Ishikawa (cell line): ENCODE measurements around the gene MED10.
A peak's percentile ranks its signal among the peaks of the same experiment; 100 is the strongest.

Experiments used
- CEBPB ChIP-seq: IDR thresholded peaks from 2 replicates; pipeline ENCODE4 v1.6.1; 2012
- CREB1 ChIP-seq: IDR thresholded peaks from 2 replicates; pipeline ENCODE4 v1.6.1; 2012; ENCODE audit warnings: low read depth
- EGR1 ChIP-seq: IDR thresholded peaks from 2 replicates; pipeline ENCODE4 v1.6.1; 2012
- EP300 ChIP-seq: IDR thresholded peaks from 2 replicates; pipeline ENCODE4 v1.6.1; 2012; ENCODE audit warnings: borderline replicate concordance
- FOXM1 ChIP-seq: IDR thresholded peaks from 2 replicates; pipeline ENCODE4 v1.6.1; 2012; ENCODE audit warnings: low read depth, borderline replicate concordance
- MAX ChIP-seq: IDR thresholded peaks from 2 replicates; pipeline ENCODE4 v1.6.1; 2012
- NFIC ChIP-seq: IDR thresholded peaks from 2 replicates; pipeline ENCODE4 v1.6.1; 2012
- RAD21 ChIP-seq: IDR thresholded peaks from 2 replicates; pipeline ENCODE4 v1.6.1; 2012; ENCODE audit warnings: low read depth
- REST ChIP-seq: IDR thresholded peaks from 2 replicates; pipeline ENCODE4 v1.6.1; 2012; ENCODE audit warnings: low read depth, mild to moderate bottlenecking
- TAF1 ChIP-seq: IDR thresholded peaks from 2 replicates; pipeline ENCODE4 v1.6.1; 2012; ENCODE audit warnings: low read depth, mild to moderate bottlenecking
- TCF12 ChIP-seq: IDR thresholded peaks from 2 replicates; pipeline ENCODE4 v1.6.1; 2012; ENCODE audit warnings: low read depth
- TEAD4 ChIP-seq: IDR thresholded peaks from 2 replicates; pipeline ENCODE4 v1.6.1; 2012
- YY1 ChIP-seq: IDR thresholded peaks from 2 replicates; pipeline ENCODE4 v1.6.1; 2012; ENCODE audit warnings: low read depth
- ZBTB7A ChIP-seq: IDR thresholded peaks from 2 replicates; pipeline ENCODE4 v1.6.1; 2012; ENCODE audit warnings: low read depth
- TF ChIP-seq, protein P1 (sequence below): IDR thresholded peaks from 2 replicates; pipeline ENCODE4 v1.6.1; 2012

The MED10 gene

GRCh38 chr5:6377905-6378765 lies at the start of gene MED10:
Gene MED10 (minus strand): TSS chr5:6378547. CDS start chr5:6378483, 64 bp downstream.
- no peak for TF ChIP-seq CEBPB
- TF ChIP-seq RAD21 = no peak
- TF ChIP-seq CREB1 = no peak; the same call in 1 of the 2 replicates
- TF ChIP-seq, protein P1, sequence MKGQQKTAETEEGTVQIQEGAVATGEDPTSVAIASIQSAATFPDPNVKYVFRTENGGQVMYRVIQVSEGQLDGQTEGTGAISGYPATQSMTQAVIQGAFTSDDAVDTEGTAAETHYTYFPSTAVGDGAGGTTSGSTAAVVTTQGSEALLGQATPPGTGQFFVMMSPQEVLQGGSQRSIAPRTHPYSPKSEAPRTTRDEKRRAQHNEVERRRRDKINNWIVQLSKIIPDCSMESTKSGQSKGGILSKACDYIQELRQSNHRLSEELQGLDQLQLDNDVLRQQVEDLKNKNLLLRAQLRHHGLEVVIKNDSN = no peak
- TF ChIP-seq EGR1 = peak; percentile 65
- TF ChIP-seq YY1 = 0 out of 2 replicates have a peak, but pooled peaks have one; percentile 26
- no peak for TF ChIP-seq TEAD4
- no peak for TF ChIP-seq REST
- no peak for TF ChIP-seq ZBTB7A
- no peak for TF ChIP-seq FOXM1
- peak; percentile 48; the same call in 1 of the 2 replicates for TF ChIP-seq TCF12
- no peak for TF ChIP-seq EP300
- peak; percentile 89 for TF ChIP-seq MAX
- TF ChIP-seq TAF1 = peak; percentile 72

DNA sequence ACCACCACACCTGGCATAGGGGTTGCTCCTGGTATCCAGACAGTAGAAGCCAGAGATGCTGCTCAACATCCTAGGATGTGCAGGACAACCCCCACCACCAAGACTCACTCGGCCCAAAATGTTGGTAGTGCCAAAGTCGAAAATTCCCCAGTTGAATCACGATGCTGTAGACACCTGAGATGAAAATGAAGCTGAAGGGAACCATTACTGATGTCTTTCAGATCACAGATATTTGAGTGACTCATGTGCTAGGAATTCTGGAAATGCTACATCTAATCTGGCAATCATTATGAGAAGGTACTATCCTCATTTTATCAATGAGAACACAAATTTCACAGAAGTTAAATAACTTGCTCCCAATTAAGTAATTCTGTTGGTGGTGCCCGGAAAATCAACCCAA lies 49.3 kb upstream of the MED10 start:
- TF ChIP-seq, protein P1 = no peak
- TF ChIP-seq REST (no peak), YY1 (no peak), FOXM1 (no peak), EGR1 (no peak), TCF12 (no peak), TEAD4 (no peak), CREB1 (no peak), ZBTB7A (no peak), MAX (no peak), NFIC (no peak), CEBPB (no peak), TAF1 (no peak), EP300 (no peak), RAD21 (no peak)

GRCh38 chr5:6424700-6425099 lies 46.4 kb upstream of the MED10 start:
- TF ChIP-seq TAF1 = no peak
- TF ChIP-seq RAD21 = no peak
- no peak for TF ChIP-seq FOXM1
- no peak for TF ChIP-seq NFIC
- TF ChIP-seq TCF12 = no peak
- no peak for TF ChIP-seq TEAD4
- no peak for TF ChIP-seq EP300
- no peak for TF ChIP-seq ZBTB7A
- no peak for TF ChIP-seq MAX
- no peak for TF ChIP-seq REST

DNA sequence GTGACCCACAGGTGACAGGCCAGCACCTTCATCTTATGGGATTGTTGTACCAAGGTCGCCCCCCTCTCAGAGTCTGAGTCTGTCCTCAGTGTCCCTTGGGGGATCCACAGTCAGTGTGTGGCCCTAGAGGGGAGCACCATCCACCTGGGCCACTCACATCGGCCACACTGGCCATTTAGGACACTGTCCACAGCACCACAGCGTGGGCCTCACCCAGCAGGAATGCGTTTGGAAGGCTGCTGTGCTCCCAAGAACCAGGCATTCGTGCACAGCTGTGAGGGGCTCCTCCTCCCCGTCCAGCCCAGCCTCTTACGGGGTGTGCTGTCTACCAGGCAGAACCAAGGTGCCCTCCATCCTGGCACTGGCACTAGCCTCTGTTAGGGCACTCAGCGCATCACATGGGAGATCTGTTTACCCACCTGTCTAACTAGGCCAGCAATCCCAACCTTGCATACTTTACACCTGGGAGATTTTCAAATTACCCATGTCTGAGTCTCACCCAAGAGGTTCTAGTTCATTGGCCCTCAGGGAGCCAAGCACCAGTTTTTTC lies 45.8 kb upstream of the MED10 start:
- no peak for TF ChIP-seq TEAD4
- TF ChIP-seq, protein P1 = no peak
- TF ChIP-seq RAD21 = no peak
- no peak for TF ChIP-seq EP300
- no peak for TF ChIP-seq EGR1
- TF ChIP-seq MAX = no peak
- TF ChIP-seq NFIC = no peak
- TF ChIP-seq TCF12 = no peak
- TF ChIP-seq TAF1 = no peak
- no peak for TF ChIP-seq REST
- no peak for TF ChIP-seq CREB1
- no peak for TF ChIP-seq FOXM1
- no peak for TF ChIP-seq ZBTB7A
- no peak for TF ChIP-seq CEBPB
- no peak for TF ChIP-seq YY1
